ENCODE results near the gene VWA3A.
A peak's percentile ranks its signal among the peaks of the same experiment; 100 is the strongest.
"Not testable (repeated sequence)": the region's sequence is repeated elsewhere in the genome, so short reads cannot be mapped to it uniquely, and the experiment has no call there.

VWA3A gene

GRCh38 chr16:22091721-22092120 lies 620 bp upstream of the VWA3A start:
- DNase-seq = no peak

GRCh38 chr16:22093331-22093730 lies 990 bp downstream of the VWA3A start:
- no peak for DNase-seq

- no peak for DNase-seq
Observed at GRCh38 chr16:22093996-22094395, 1.7 kb downstream of the VWA3A start.

GRCh38 chr16:22098405-22099255 lies 6.3 kb downstream of the VWA3A start:
- DNase-seq = peak; percentile 24

GRCh38 chr16:22099256-22099975 lies 7.1 kb downstream of the VWA3A start:
- DNase-seq = no peak

GRCh38 chr16:22103441-22103840 lies 11.1 kb downstream of the VWA3A start:
- DNase-seq = no peak

GRCh38 chr16:22109258-22109898 lies 17.0 kb downstream of the VWA3A start:
- no peak for DNase-seq

- DNase-seq = not testable (repeated sequence)
Observed at GRCh38 chr16:22111629-22112028, 19.3 kb downstream of the VWA3A start.

GRCh38 chr16:22116095-22116700 lies 23.9 kb downstream of the VWA3A start:
- no peak for DNase-seq

- no peak for DNase-seq
Observed at GRCh38 chr16:22117609-22118008, 25.3 kb downstream of the VWA3A start.

- no peak for DNase-seq
Observed at GRCh38 chr16:22120440-22120839, 28.1 kb downstream of the VWA3A start.

- DNase-seq = no peak
Observed at GRCh38 chr16:22122239-22122638, 29.9 kb downstream of the VWA3A start.

GRCh38 chr16:22123146-22123545 lies 30.8 kb downstream of the VWA3A start:
- DNase-seq = no peak

GRCh38 chr16:22123759-22124490 lies 31.6 kb downstream of the VWA3A start:
- DNase-seq = no peak

GRCh38 chr16:22124583-22125284 lies 32.4 kb downstream of the VWA3A start:
- DNase-seq = no peak

- no peak for DNase-seq
Observed at GRCh38 chr16:22126037-22126558, 33.8 kb downstream of the VWA3A start.

- not testable (repeated sequence) for DNase-seq
Observed at GRCh38 chr16:22128537-22128936, 36.2 kb downstream of the VWA3A start.

GRCh38 chr16:22130528-22130927 lies 38.2 kb downstream of the VWA3A start:
- no peak for DNase-seq

GRCh38 chr16:22132801-22133200 lies 40.5 kb downstream of the VWA3A start:
- no peak for DNase-seq

GRCh38 chr16:22138482-22138881 lies 46.1 kb downstream of the VWA3A start:
- no peak for DNase-seq

GRCh38 chr16:22139008-22139407 lies 46.7 kb downstream of the VWA3A start:
- no peak for DNase-seq

GRCh38 chr16:22139732-22140131 lies 47.4 kb downstream of the VWA3A start:
- DNase-seq = no peak

All from NCI-H2081 treated with DMSO at 0.1 percent for 48 hours (cell line).